ENCODE data around the gene TFPI2.

DNA sequence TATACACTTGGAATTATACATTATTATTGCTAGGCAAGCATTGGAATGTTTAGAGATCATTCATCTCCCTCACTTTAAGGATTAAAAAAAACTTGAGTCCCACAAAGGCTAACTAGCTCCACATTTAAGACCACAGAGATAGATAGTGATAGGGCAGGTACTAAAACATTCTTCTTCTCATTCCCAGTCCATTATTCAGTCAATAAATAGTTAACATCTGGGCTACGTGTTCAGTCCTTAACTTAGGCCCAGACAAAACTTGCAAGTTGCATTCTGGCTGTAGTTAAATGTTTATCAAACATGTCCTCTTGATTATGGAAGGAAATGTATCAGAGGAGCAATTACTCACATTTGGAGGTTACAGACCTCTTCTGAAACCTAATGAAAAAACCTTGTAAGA, 33.4 kb upstream of the TFPI2 start:
- TF ChIP-seq, protein P1, sequence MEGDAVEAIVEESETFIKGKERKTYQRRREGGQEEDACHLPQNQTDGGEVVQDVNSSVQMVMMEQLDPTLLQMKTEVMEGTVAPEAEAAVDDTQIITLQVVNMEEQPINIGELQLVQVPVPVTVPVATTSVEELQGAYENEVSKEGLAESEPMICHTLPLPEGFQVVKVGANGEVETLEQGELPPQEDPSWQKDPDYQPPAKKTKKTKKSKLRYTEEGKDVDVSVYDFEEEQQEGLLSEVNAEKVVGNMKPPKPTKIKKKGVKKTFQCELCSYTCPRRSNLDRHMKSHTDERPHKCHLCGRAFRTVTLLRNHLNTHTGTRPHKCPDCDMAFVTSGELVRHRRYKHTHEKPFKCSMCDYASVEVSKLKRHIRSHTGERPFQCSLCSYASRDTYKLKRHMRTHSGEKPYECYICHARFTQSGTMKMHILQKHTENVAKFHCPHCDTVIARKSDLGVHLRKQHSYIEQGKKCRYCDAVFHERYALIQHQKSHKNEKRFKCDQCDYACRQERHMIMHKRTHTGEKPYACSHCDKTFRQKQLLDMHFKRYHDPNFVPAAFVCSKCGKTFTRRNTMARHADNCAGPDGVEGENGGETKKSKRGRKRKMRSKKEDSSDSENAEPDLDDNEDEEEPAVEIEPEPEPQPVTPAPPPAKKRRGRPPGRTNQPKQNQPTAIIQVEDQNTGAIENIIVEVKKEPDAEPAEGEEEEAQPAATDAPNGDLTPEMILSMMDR (IDR thresholded peaks at IDR 0.05; ENCODE audit: low read depth, low read length): no peak
- no peak for TF ChIP-seq EZH2phosphoT487 (IDR thresholded peaks at IDR 0.05; ENCODE audit: low read depth)

Data from OCI-LY3 (cell line).